CD8-positive, alpha-beta memory T cell (primary cell): ENCODE results near the gene THOC7. TPM values are rescaled to one million over a fixed set of nuclear protein-coding genes. Genes with fewer than 3 reads are reported as not detected.

Source experiments
- CTCF ChIA-PET: fragments of 350-600 bp; sonication (Branson Sonifier 250); formaldehyde crosslinking; loops from one replicate; lab custom pipeline; 2021; ENCODE audit warnings: antibody characterized with exemption; lab: Charles Lee
- POLR2A ChIA-PET: fragments of 350-600 bp; sonication (Branson Sonifier 250); formaldehyde crosslinking; loops from one replicate; lab custom pipeline; 2021; ENCODE audit warnings: antibody characterized with exemption; lab: Charles Lee
- DNase-seq, 5 donors: peaks; one replicate each; pipeline versions ENCODE4 v3.0.0 to v3.0.0-alpha.2; 2020 to 2022; ENCODE audit warnings: mixed read lengths in 1 of 5
- H3K27ac ChIP-seq: one replicate; pipeline ENCODE4 v1.7.0; 2013; ENCODE audit warnings: low read depth, mild to moderate bottlenecking, low read length, moderate library complexity
- H3K27me3 ChIP-seq: 2 replicates; pipeline ENCODE4 v1.7.0; 2013; ENCODE audit warnings: low read length, mild to moderate bottlenecking; ENCODE audit not compliant: insufficient read depth, poor library complexity, severe bottlenecking
- H3K36me3 ChIP-seq: 2 replicates; pipeline ENCODE4 v1.7.0; 2013; ENCODE audit warnings: mild to moderate bottlenecking, low read length, moderate library complexity; ENCODE audit not compliant: insufficient read depth
- H3K4me1 ChIP-seq: 2 replicates; pipeline ENCODE4 v1.7.0; 2013; ENCODE audit warnings: mild to moderate bottlenecking, low read length, moderate library complexity; ENCODE audit not compliant: insufficient read depth
- H3K4me3 ChIP-seq: 2 replicates; pipeline ENCODE4 v1.7.0; 2013; ENCODE audit warnings: mild to moderate bottlenecking, low read length
- H3K9me3 ChIP-seq: 2 replicates; pipeline ENCODE4 v1.7.0; 2013; ENCODE audit warnings: mild to moderate bottlenecking, low read length
- H3K27ac Mint-ChIP-seq, 8 donors: one replicate each; pipeline ENCODE4 v1.8.0; 2020 to 2021; ENCODE audit warnings: mixed read lengths in 8 of 8, mild to moderate bottlenecking in 6 of 8, inconsistent platforms in 3 of 8, moderate library complexity in 3 of 8
- H3K27me3 Mint-ChIP-seq, 2 donors: one replicate each; pipeline ENCODE4 v1.8.0; 2020 to 2021; ENCODE audit warnings: mixed read lengths in 2 of 2, mild to moderate bottlenecking in 1 of 2, moderate library complexity in 1 of 2
- H3K36me3 Mint-ChIP-seq, 3 donors: one replicate each; pipeline ENCODE4 v1.8.0; 2020 to 2021; ENCODE audit warnings: mixed read lengths in 3 of 3, inconsistent platforms in 1 of 3, mild to moderate bottlenecking in 1 of 3
- H3K4me1 Mint-ChIP-seq, 3 donors: one replicate each; pipeline ENCODE4 v1.8.0; 2020 to 2021; ENCODE audit warnings: mixed read lengths in 3 of 3, inconsistent platforms in 1 of 3, mild to moderate bottlenecking in 1 of 3
- H3K4me3 Mint-ChIP-seq, 7 donors: one replicate each; pipeline ENCODE4 v1.8.0; 2020 to 2021; ENCODE audit warnings: mixed read lengths in 7 of 7, mild to moderate bottlenecking in 6 of 7, moderate library complexity in 4 of 7, inconsistent platforms in 2 of 7
- H3K9me3 Mint-ChIP-seq, 5 donors: one replicate each; pipeline ENCODE4 v1.8.0; 2020 to 2022; ENCODE audit warnings: mixed read lengths in 5 of 5, mild to moderate bottlenecking in 3 of 5, moderate library complexity in 2 of 5, inconsistent platforms in 1 of 5
- polyA plus RNA-seq: library from polyadenylated mRNA; unstranded; fragments of 300-500 nt; fragmentation: Illumina TruSeq; gene quantifications from one replicate; pipeline ENCODE4 v1.2.3, GENCODE V29; 2021
- total RNA-seq, 2 experiments: library from RNA; stranded (reverse); gene quantifications; one replicate each; pipeline ENCODE4 v1.2.3, GENCODE V29; 2021

THOC7 gene
- total and polyA plus RNA-seq, 3 experiments from 2014 or later = 85.5 to 96.2 (median 93.2) TPM

- ChIA-PET POLR2A (no interaction called here), CTCF (interaction anchor here (2.2 kb wide), 1 partner anchor 10 kb away, joined by 6 read pairs; the partner anchor contains the start of gene C3orf49)
- Histone ChIP-seq H3K27me3 (no peaks in the 10 kb centered on the region), H3K4me3 (no peak overlapping the region), H3K4me1 (no peaks in the 10 kb centered on the region), H3K27ac (no peak overlapping the region), H3K36me3 (no peaks in the 10 kb centered on the region), H3K9me3 (no peaks in the 10 kb centered on the region)
- Mint-ChIP-seq H3K9me3 (no peaks in the 10 kb centered on the region), H3K36me3 (peaks cover 0 to 2% (median 0%) of the 10 kb centered on the region in 3 donors), H3K4me3 (no peak overlapping the region), H3K27ac (no peak overlapping the region), H3K27me3 (no peaks in the 10 kb centered on the region), H3K4me1 (no peaks in the 10 kb centered on the region)
- DNase-seq = no peak
Observed at GRCh38 chr3:63807961-63808565, 55.5 kb downstream of the THOC7 start.

DNA sequence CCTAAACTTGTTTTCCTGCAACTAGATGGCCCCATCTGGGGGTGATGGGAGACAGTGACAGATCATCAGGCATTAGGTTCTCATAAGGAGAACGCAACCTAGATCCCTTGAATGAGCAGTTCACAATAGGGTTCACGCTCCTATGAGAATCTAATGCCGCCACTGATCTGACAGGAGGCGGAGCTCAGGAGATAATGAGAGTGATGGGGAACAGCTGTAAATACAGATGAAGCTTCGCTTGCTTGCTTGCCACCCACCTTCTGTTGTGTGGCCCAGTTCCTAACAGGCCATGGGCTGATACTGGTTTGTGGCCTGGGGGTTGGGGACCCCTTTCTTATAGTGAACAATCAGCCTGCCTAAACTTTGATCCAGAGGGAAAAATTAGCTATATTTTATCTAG lies 59.7 kb downstream of the THOC7 start:
- Mint-ChIP-seq H3K9me3 (no peaks in the 10 kb centered on the region), H3K36me3 (peaks cover 0 to 2% (median 0%) of the 10 kb centered on the region in 3 donors), H3K27me3 (peaks cover 0 to 1% of the 10 kb centered on the region in 2 donors), H3K4me1 (no peaks in the 10 kb centered on the region), H3K4me3 (no peak overlapping the region), H3K27ac (no peak overlapping the region)
- H3K4me1 ChIP-seq = no peaks in the 10 kb centered on the region
- no peaks in the 10 kb centered on the region for H3K9me3 ChIP-seq
- ChIA-PET CTCF (no interaction called here), POLR2A (no interaction called here)
- no peaks in the 10 kb centered on the region for H3K27me3 ChIP-seq
- no peak overlapping the region for H3K27ac ChIP-seq
- no peak overlapping the region for H3K4me3 ChIP-seq
- H3K36me3 ChIP-seq = no peaks in the 10 kb centered on the region
- no peak for DNase-seq

- Mint-ChIP-seq H3K27me3 (peaks cover 1 to 3% of the 10 kb centered on the region in 2 donors), H3K9me3 (no peaks in the 10 kb centered on the region), H3K36me3 (no peaks in the 10 kb centered on the region), H3K4me1 (no peaks in the 10 kb centered on the region), H3K27ac (no peak overlapping the region), H3K4me3 (no peak overlapping the region)
- Histone ChIP-seq H3K27me3 (no peaks in the 10 kb centered on the region), H3K27ac (no peak overlapping the region), H3K36me3 (no peaks in the 10 kb centered on the region), H3K4me1 (no peaks in the 10 kb centered on the region), H3K4me3 (no peak overlapping the region), H3K9me3 (no peaks in the 10 kb centered on the region)
- CTCF ChIA-PET = no interaction called here
- no peak for DNase-seq
- POLR2A ChIA-PET = no interaction called here
Observed at GRCh38 chr3:63800097-63800496, 63.5 kb downstream of the THOC7 start.

DNA sequence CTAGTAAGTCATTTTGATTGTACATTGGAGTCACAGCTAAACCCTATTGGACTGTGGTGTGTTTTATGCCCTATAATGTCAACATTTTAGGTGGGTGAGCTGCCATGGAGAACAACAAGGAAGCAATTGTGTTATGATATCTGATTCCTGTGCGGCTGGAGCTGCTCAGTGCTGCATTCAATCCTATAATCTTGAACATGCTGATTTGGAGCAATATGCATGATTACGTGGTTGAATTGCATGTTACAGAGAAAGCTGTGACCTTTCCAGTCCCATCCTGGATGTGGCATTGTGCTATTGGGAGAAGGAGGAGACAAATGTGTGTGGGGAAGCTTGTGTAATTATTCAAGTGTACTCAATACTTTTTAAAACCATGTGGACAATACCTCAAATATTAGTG lies 64.7 kb downstream of the THOC7 start:
- Mint-ChIP-seq H3K27ac (no peak overlapping the region), H3K27me3 (peaks cover 1 to 3% of the 10 kb centered on the region in 2 donors), H3K9me3 (no peaks in the 10 kb centered on the region), H3K4me1 (no peaks in the 10 kb centered on the region), H3K4me3 (no peak overlapping the region), H3K36me3 (no peaks in the 10 kb centered on the region)
- ChIA-PET CTCF (no interaction called here), POLR2A (no interaction called here)
- no peak overlapping the region for H3K4me3 ChIP-seq
- no peaks in the 10 kb centered on the region for H3K36me3 ChIP-seq
- no peaks in the 10 kb centered on the region for H3K9me3 ChIP-seq
- DNase-seq = no peak
- no peaks in the 10 kb centered on the region for H3K4me1 ChIP-seq
- H3K27ac ChIP-seq = no peak overlapping the region
- H3K27me3 ChIP-seq = no peaks in the 10 kb centered on the region

GRCh38 chr3:63798544-63798943 lies 65.1 kb downstream of the THOC7 start:
- H3K9me3 ChIP-seq = no peaks in the 10 kb centered on the region
- POLR2A ChIA-PET = no interaction called here

GRCh38 chr3:63795438-63795837 lies 68.2 kb downstream of the THOC7 start:
- no peak overlapping the region for H3K4me3 ChIP-seq
- Mint-ChIP-seq H3K4me3 (no peak overlapping the region), H3K9me3 (no peaks in the 10 kb centered on the region), H3K4me1 (no peaks in the 10 kb centered on the region), H3K36me3 (no peaks in the 10 kb centered on the region), H3K27me3 (peaks cover 0 to 3% of the 10 kb centered on the region in 2 donors), H3K27ac (no peak overlapping the region)
- H3K36me3 ChIP-seq = no peaks in the 10 kb centered on the region
- no peaks in the 10 kb centered on the region for H3K27me3 ChIP-seq
- no peaks in the 10 kb centered on the region for H3K4me1 ChIP-seq
- ChIA-PET POLR2A (no interaction called here), CTCF (no interaction called here)
- no peaks in the 10 kb centered on the region for H3K9me3 ChIP-seq
- no peak for DNase-seq
- no peak overlapping the region for H3K27ac ChIP-seq

More at GRCh38 chr3:63798544-63798943, 65.1 kb downstream of the THOC7 start:
- Histone ChIP-seq H3K27ac (no peak overlapping the region), H3K36me3 (no peaks in the 10 kb centered on the region), H3K4me3 (no peak overlapping the region), H3K27me3 (no peaks in the 10 kb centered on the region), H3K4me1 (no peaks in the 10 kb centered on the region)
- Mint-ChIP-seq H3K27ac (no peak overlapping the region), H3K27me3 (peaks cover 1 to 3% of the 10 kb centered on the region in 2 donors), H3K9me3 (no peaks in the 10 kb centered on the region), H3K4me1 (no peaks in the 10 kb centered on the region), H3K36me3 (no peaks in the 10 kb centered on the region), H3K4me3 (no peak overlapping the region)
- CTCF ChIA-PET = no interaction called here
- no peak for DNase-seq

GRCh38 chr3:63791974-63792373 lies 71.6 kb downstream of the THOC7 start:
- no peaks in the 10 kb centered on the region for H3K27me3 ChIP-seq
- no peaks in the 10 kb centered on the region for H3K9me3 ChIP-seq
- POLR2A ChIA-PET = no interaction called here
- no peak overlapping the region for H3K4me3 ChIP-seq
- H3K4me1 Mint-ChIP-seq = no peaks in the 10 kb centered on the region
- H3K36me3 ChIP-seq = no peaks in the 10 kb centered on the region
- H3K27ac ChIP-seq = no peak overlapping the region
- no peak overlapping the region for H3K4me3 Mint-ChIP-seq
- no peaks in the 10 kb centered on the region for H3K4me1 ChIP-seq
- H3K27me3 Mint-ChIP-seq = peaks cover 0 to 17% of the 10 kb centered on the region in 2 donors
- H3K9me3 Mint-ChIP-seq = no peaks in the 10 kb centered on the region
- H3K36me3 Mint-ChIP-seq = no peaks in the 10 kb centered on the region
- no peak for DNase-seq
- H3K27ac Mint-ChIP-seq = no peak overlapping the region
- CTCF ChIA-PET = no interaction called here
